K562 (cell line): ENCODE data around the gene FOXK2. TPM values are rescaled to one million over a fixed set of nuclear protein-coding genes. Genes with fewer than 3 reads are reported as not detected.

ENCODE experiments used
- ATAC-seq: fragments of 200-7000 bp; cut with Tn5 transposase; 3 replicates; pipeline ENCODE4 v1.9.1; 2020; ENCODE audit warnings: moderate library complexity
- BruUV-seq: library from RNA; stranded (reverse); fragments of 400-500 nt; replicated peaks from 2 replicates; lab custom pipeline; 2021; lab: Mats Ljungman, UMichigan
- CTCF ChIA-PET: fragments of 300-600 bp; formaldehyde crosslinking; extraction: SDS; loops from one replicate; lab custom pipeline; 2021; ENCODE audit warnings: low intra/inter-chr PET ratio; lab: Yijun Ruan, JAX
- POLR2A ChIA-PET: fragments of 300-600, 350-650 bp; sonication (Branson Sonifier 250); formaldehyde crosslinking; extraction: SDS; loops from one replicate; lab custom pipeline; 2021; ENCODE audit warnings: antibody characterized with exemption, inconsistent platforms; lab: Yijun Ruan, JAX
- DNase-seq, 4 experiments: peaks; one replicate each; pipeline versions ENCODE4 v3.0.0 to v3.0.0-alpha.2; 2011 to 2018; ENCODE audit warnings: low spot score in 3 of 4, mixed read lengths in 3 of 4; ENCODE audit errors: extremely low read depth in 1 of 4
- FAIRE-seq: peaks from 2 replicates; lab custom pipeline; 2011; peaks lifted over from hg19 to GRCh38; lab: Jason Lieb, UNC
- H2AFZ ChIP-seq: 2 replicates; pipeline ENCODE4 v1.6.0; 2011; ENCODE audit warnings: low read depth, low read length, control low read depth, inconsistent platforms
- H3K27ac ChIP-seq: fragments of 200-600 bp; 3 replicates; pipeline ENCODE4 v1.8.0; 2011; ENCODE audit warnings: low read depth, mild to moderate bottlenecking, control low read depth, inconsistent platforms, low read length, moderate library complexity, mixed read lengths; ENCODE audit errors: extremely low read depth
- H3K27me3 ChIP-seq, 2 experiments: fragments of 300-600 bp in 1 of 2; 2 replicates in 1 of 2; 3 replicates in 1 of 2; pipeline versions ENCODE4 v1.6.0 to v1.8.0; 2011; ENCODE audit warnings: inconsistent platforms in 2 of 2, low read length in 2 of 2, mild to moderate bottlenecking in 1 of 2, mixed read lengths in 1 of 2, moderate library complexity in 1 of 2; ENCODE audit not compliant: control insufficient read depth in 2 of 2, insufficient read depth in 2 of 2
- H3K36me3 ChIP-seq: fragments of 300-600 bp; 3 replicates; pipeline ENCODE4 v1.8.0; 2011; ENCODE audit warnings: mild to moderate bottlenecking, low read length, inconsistent platforms; ENCODE audit not compliant: control insufficient read depth, insufficient read depth
- H3K4me1 ChIP-seq, 2 experiments: fragments of 200-600 bp in 1 of 2; replicated peaks in 1 of 2; 2 replicates in 1 of 2; 3 replicates in 1 of 2; pipeline versions ENCODE4 v1.5.1 to v1.8.0; 2011; ENCODE audit warnings: inconsistent platforms in 2 of 2, low read length in 2 of 2, mild to moderate bottlenecking in 1 of 2, mixed read lengths in 1 of 2, moderate library complexity in 1 of 2; ENCODE audit not compliant: control insufficient read depth in 2 of 2, insufficient read depth in 2 of 2
- H3K4me2 ChIP-seq: 2 replicates; pipeline ENCODE4 v1.6.1; 2011; ENCODE audit warnings: low read length, control low read depth, inconsistent platforms, mixed read lengths; ENCODE audit not compliant: insufficient read depth
- H3K4me3 ChIP-seq: fragments of 200-600 bp; sonication (generic), shearing (Covaris generic); 2 replicates; pipeline ENCODE4 v1.5.1; 2016; ENCODE audit warnings: control low read depth, inconsistent platforms
- H3K79me2 ChIP-seq: fragments of 200-600 bp; 3 replicates; pipeline ENCODE4 v1.8.0; 2011; ENCODE audit warnings: low read length, inconsistent platforms; ENCODE audit not compliant: control insufficient read depth, insufficient read depth
- H3K9ac ChIP-seq, 2 experiments: 2 replicates each; pipeline versions ENCODE4 v1.6.0 to v1.6.1; 2011; ENCODE audit warnings: low read depth in 2 of 2, low read length in 2 of 2, control low read depth in 1 of 2, inconsistent platforms in 1 of 2, mild to moderate bottlenecking in 1 of 2, mixed read lengths in 1 of 2; ENCODE audit not compliant: insufficient read depth in 1 of 2
- H3K9me1 ChIP-seq: one replicate; pipeline ENCODE4 v1.6.0; 2011; ENCODE audit warnings: inconsistent platforms, mild to moderate bottlenecking, low read length, moderate library complexity; ENCODE audit not compliant: control insufficient read depth, insufficient read depth
- H3K9me3 ChIP-seq: replicated peaks from 2 replicates; pipeline ENCODE4 v1.5.1; 2011; ENCODE audit warnings: low read depth, low read length, inconsistent platforms; ENCODE audit not compliant: control insufficient read depth, insufficient read depth
- H4K20me1 ChIP-seq: replicated peaks from 2 replicates; pipeline ENCODE4 v1.6.1; 2011; ENCODE audit warnings: low read length, inconsistent platforms, mixed read lengths; ENCODE audit not compliant: control insufficient read depth, insufficient read depth
- ATF7 ChIP-seq: fragments of 450-650 bp; IDR thresholded peaks from 2 replicates; pipeline ENCODE4 v1.7.1; 2014; ENCODE audit warnings: mild to moderate bottlenecking, moderate library complexity
- ETS1 ChIP-seq: conservative IDR thresholded peaks from 2 replicates; pipeline ENCODE4 v1.6.1; 2011; ENCODE audit warnings: low read depth, mild to moderate bottlenecking, low read length; ENCODE audit not compliant: control insufficient read depth
- FOXK2 ChIP-seq, 2 experiments: fragments of 450-650 bp; IDR thresholded peaks in 1 of 2; conservative IDR thresholded peaks in 1 of 2; 2 replicates each; pipeline ENCODE4 v1.6.1; 2016; ENCODE audit warnings: low read depth in 2 of 2, mild to moderate bottlenecking in 1 of 2
- JUN ChIP-seq, 2 experiments: sonication (generic) in 1 of 2; formaldehyde crosslinking in 1 of 2; IDR thresholded peaks; 2 replicates each; pipeline versions ENCODE4 v1.6.1 to v1.8.0; 2012 to 2022; ENCODE audit warnings: borderline replicate concordance in 2 of 2, mild to moderate bottlenecking in 2 of 2, improper control_type of control experiment in 1 of 2, low read depth in 1 of 2, low read length in 1 of 2, missing genetic modification reagents in 1 of 2
- NR3C1 ChIP-seq: sonication (generic); formaldehyde crosslinking; IDR thresholded peaks from 2 replicates; pipeline ENCODE4 v1.8.1; 2022; ENCODE audit warnings: missing genetic modification reagents
- PURB ChIP-seq: sonication (generic); formaldehyde crosslinking; IDR thresholded peaks from 2 replicates; pipeline ENCODE4 v1.9.0; 2021; ENCODE audit warnings: low read depth, mild to moderate bottlenecking, missing genetic modification reagents
- RFX1 ChIP-seq: fragments of 450-650 bp; IDR thresholded peaks from 2 replicates; pipeline ENCODE4 v1.6.1; 2016; ENCODE audit warnings: mild to moderate bottlenecking, moderate library complexity
- SMARCA5 ChIP-seq: fragments of 450-650 bp; IDR thresholded peaks from 2 replicates; pipeline ENCODE4 v1.6.1; 2016
- TEAD4 ChIP-seq, 2 experiments: sonication (generic) in 1 of 2; formaldehyde crosslinking in 1 of 2; IDR thresholded peaks; 2 replicates each; pipeline versions ENCODE4 v1.6.1 to v1.8.0; 2012 to 2022; ENCODE audit warnings: borderline replicate concordance in 1 of 2, inconsistent platforms in 1 of 2, low read length in 1 of 2, mild to moderate bottlenecking in 1 of 2, missing genetic modification reagents in 1 of 2
- ZNF12 ChIP-seq: sonication (generic); formaldehyde crosslinking; IDR thresholded peaks from 2 replicates; pipeline ENCODE4 v1.4.0; 2020; ENCODE audit warnings: mild to moderate bottlenecking, missing genetic modification reagents
- ZNF395 ChIP-seq: fragments of 200-800 bp; sonication (Bioruptor generic); IDR thresholded peaks from 2 replicates; pipeline ENCODE4 v1.6.1; 2017; ENCODE audit warnings: missing genetic modification characterization, missing compliant biosample characterization
- ZNF512 ChIP-seq: IDR thresholded peaks from 2 replicates; pipeline ENCODE4 v1.6.1; 2016; ENCODE audit warnings: missing genetic modification characterization, missing compliant biosample characterization
- WGBS: fragments of 100-300 bp; shearing (Covaris generic); methylation state at CpG from one replicate; pipeline ENCODE4 v1.1.6; 2016; ENCODE audit warnings: low coverage, mixed read lengths; ENCODE audit not compliant: insufficient coverage; ENCODE audit errors: missing lambda C conversion rate; 5-methylcytosine and 5-hydroxymethylcytosine counted together
- in situ Hi-C: fragments of 300-500 bp; cut with MboI; formaldehyde crosslinking; loops from 4 replicates; pipeline ENCODE4 v1.15.0; 2018; ENCODE audit warnings: inconsistent platforms, mixed read lengths
- intact Hi-C: fragments of 100-400 bp; cut with micrococcal nuclease; formaldehyde crosslinking; loops from 2 replicates; pipeline ENCODE4 v1.14.2; 2022
- polyA plus RNA-seq, 8 experiments: library from polyadenylated mRNA; depleted of rRNA in 4 of 8; stranded (reverse) in 5 of 8; unstranded in 3 of 8; fragments of >200 nt; fragmentation: Nextera tagmentation in 2 of 8; fragmentation: Illumina TruSeq in 1 of 8; extraction: Ambion mirVana in 2 of 8; extraction: Trizol in 1 of 8; gene quantifications; 2 replicates each; pipeline versions ENCODE4 v1.2.1 to v1.2.3, GENCODE V29; 2011 to 2014; ENCODE audit warnings: inconsistent platforms in 1 of 8, missing spikeins in 1 of 8
- total RNA-seq, 7 experiments: library from RNA; depleted of rRNA in 6 of 7; stranded (reverse); fragments of >200 nt in 6 of 7; fragmentation: Illumina TruSeq in 2 of 7; extraction: Trizol in 2 of 7; gene quantifications; 2 replicates each; pipeline versions ENCODE4 v1.2.1 to v1.2.3, GENCODE V29; 2011 to 2021; ENCODE audit warnings: low replicate concordance in 1 of 7

The FOXK2 gene
- total and polyA plus RNA-seq, 9 of the 15 experiments (the other 6 are each of a cell fraction or from before 2014, with no cell fraction given): 3.0 to 86.0 (median 44.1) TPM

DNA sequence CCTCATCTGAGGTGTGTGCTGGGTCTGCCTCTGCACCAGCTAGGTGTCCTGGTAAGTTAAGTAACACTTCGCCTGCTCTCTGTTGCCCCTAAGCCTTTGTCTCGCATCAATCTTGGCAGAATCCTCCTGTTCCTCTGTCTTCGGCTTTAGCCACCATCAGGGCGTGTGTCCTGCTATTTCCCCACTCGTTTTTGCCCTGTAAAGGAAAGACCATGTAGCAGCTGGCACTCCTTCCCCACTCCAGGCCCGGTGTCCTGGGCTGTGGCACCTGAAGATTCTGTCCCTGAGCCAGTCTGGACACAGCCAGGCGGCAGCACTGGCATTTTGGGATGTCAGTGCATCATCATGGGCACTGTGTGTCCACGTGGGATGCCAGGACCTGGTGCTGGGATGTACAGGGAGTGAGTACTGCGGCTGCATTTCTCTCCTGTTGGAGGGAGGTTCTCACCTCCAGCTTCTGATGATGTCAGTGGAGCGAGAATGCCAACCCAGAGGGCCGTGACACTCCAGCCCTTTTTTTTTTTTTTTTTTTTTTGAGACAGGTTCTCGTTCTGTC lies 26.2 kb upstream of the FOXK2 start (continued):
- TF ChIP-seq ETS1 (no peak), RFX1 (no peak)

- DNase-seq (peak; percentile 88 to 95 (median 92)), ATAC-seq (peak; percentile 92), FAIRE-seq (peak; percentile 99)
- H3K9ac ChIP-seq: peak overlapping the region; percentile 53 to 72; a peak in 2 of 4 replicates
- H3K36me3 ChIP-seq: no peaks in the 10 kb centered on the region
- H2AFZ ChIP-seq: peak overlapping the region; percentile 92
- peaks cover 3% of the 10 kb centered on the region for H3K9me1 ChIP-seq
- intact Hi-C loops (loop anchor here (1.0 to 10.0 kb wide), 5 partner anchors 25 to 140 kb away; partner anchors contain the start of genes FOXK2, HEXD, NARF and OGFOD3), in situ Hi-C loops (no loop called here)
- H3K79me2 ChIP-seq: no peaks in the 10 kb centered on the region
- WGBS: 1% methylated on average over 17 of the region's 17 CpGs
- H3K4me2 ChIP-seq: peak overlapping the region; percentile 79
- BruUV-seq: TSS peak; percentile 100
- H3K27me3 ChIP-seq: no peaks in the 10 kb centered on the region
- H3K4me3 ChIP-seq: peak overlapping the region; percentile 44
- 0 out of 2 replicates have a peak, but pooled peaks cover 6% of the 10 kb centered on the region for H4K20me1 ChIP-seq
- ChIA-PET POLR2A (interaction anchor here (0.5 to 1.4 kb wide), 3 partner anchors 9 to 471 kb away, joined by 3 to 4 read pairs (median 4); partner anchors contain the start of gene LRRC45), CTCF (interaction anchor here (0.7 to 1.8 kb wide), 5 partner anchors 57 to 1486 kb away, joined by 3 to 5 read pairs (median 5); no protein-coding TSS in a partner anchor)
- H3K27ac ChIP-seq: peak overlapping the region; percentile 50; the same call in 1 of the 3 replicates
- H3K4me1 ChIP-seq: peaks cover 5 to 48% of the 10 kb centered on the region in 2 experiments; a peak in 4 of 5 replicates
- H3K9me3 ChIP-seq: no peaks in the 10 kb centered on the region; the same call in 1 of the 2 replicates
- TF ChIP-seq NR3C1 (CRISPR knock-in tag) (no peak), JUN (IDR thresholded peaks at IDR 0.05; ENCODE audit: borderline replicate concordance, low read depth, low read length) (peak; percentile 68; the same call in 1 of the 2 replicates), JUN (CRISPR knock-in tag; IDR thresholded peaks at IDR 0.05; ENCODE audit: borderline replicate concordance) (no peak; the same call in 1 of the 2 replicates), TEAD4 (IDR thresholded peaks at IDR 0.05; ENCODE audit: low read length) (peak; percentile 81), TEAD4 (CRISPR knock-in tag; IDR thresholded peaks at IDR 0.05; ENCODE audit: borderline replicate concordance) (no peak), PURB (CRISPR knock-in tag) (no peak), FOXK2 (conservative IDR thresholded peaks at IDR 0.05 in 1 of 2, IDR thresholded peaks at IDR 0.05 in 1 of 2; ENCODE audit: low read depth in 2 of 2) (peak; percentile 51 to 80; a peak in 3 of 4 replicates), ZNF512 (tag) (no peak), ZNF12 (CRISPR knock-in tag) (0 out of 2 replicates have a peak, but pooled peaks have one; percentile 75), ATF7 (peak; percentile 88), ZNF395 (CRISPR knock-in tag) (peak; percentile 14; the same call in 1 of the 2 replicates), SMARCA5 (peak; percentile 96)
Observed at GRCh38 chr17:82494236-82495055, 25.1 kb upstream of the FOXK2 start.
